Epithelial cell of prostate (primary cell): ENCODE data around the gene SFN.

Experiments used
- DNase-seq: peaks from one replicate; pipeline ENCODE4 v3.0.0-alpha.2; 2011; ENCODE audit warnings: low read depth, low spot score
- H3K27ac ChIP-seq: fragments of 450-650 bp; 2 replicates; pipeline ENCODE4 v1.5.1; 2017; ENCODE audit warnings: mild to moderate bottlenecking

SFN gene

DNA sequence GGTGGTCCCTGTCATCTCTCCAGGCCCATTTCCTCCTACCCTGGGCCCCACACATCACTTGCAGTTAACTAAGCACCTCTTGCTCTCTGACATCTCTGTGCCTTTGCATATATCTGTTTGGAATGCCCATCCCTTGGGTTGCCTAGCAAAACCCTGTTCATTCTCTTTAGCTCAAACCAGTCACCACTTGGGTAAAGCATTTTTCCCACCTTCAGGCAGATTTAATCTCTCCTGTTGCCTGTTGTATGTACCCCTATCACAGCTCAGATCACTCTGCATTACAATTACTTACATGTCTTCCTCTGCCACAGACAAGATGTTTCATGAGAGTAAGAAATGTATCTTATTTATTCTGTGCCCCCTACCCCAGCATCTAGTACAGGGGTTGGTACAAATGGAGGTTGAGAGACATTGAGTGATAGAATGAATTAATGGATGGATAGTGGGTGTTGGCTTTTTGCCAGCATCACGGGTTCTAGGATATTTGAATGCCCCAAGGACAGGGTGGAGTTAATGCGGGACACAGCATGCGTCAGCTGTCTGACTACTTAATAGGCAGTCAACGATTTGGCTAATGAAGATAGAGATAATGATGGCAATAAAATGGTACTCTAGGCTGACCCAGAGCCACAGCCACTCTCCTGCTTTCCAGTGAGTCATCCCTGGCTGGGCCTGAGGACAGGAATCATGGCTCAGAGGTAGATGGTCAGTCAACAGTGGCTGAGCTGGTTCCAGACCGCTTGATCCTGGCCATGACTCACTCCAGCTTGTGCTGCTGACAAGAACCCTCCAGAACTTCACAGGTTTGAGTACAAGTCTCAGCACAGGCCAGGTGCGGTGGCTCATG lies 44.3 kb downstream of the SFN start:
- peak; percentile 93 for DNase-seq

DNA sequence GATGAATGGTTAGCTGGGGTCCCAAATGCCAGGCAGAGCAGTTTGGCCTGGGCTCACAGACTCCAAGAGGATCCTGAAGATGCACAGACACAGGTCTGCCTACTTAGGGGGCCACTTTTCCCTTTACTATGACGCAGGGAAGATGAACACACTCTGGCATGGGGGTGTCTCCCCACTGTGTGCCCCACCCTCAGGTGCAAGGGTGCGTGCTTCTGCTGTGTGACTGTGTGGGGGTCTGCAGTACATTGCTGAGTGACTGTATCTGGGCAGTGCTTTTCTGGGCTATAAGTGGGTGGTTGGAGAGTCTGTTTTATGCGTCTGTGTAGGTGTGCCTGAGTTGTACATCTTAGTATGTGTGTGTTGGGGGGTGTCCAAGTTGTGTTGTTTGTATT lies 47.0 kb downstream of the SFN start:
- H3K27ac ChIP-seq, result no peak overlapping the region
- DNase-seq, result no peak

More for the DNA sequence above, 44.3 kb downstream of the SFN start:
- peak overlapping the region; percentile 44 for H3K27ac ChIP-seq

DNA sequence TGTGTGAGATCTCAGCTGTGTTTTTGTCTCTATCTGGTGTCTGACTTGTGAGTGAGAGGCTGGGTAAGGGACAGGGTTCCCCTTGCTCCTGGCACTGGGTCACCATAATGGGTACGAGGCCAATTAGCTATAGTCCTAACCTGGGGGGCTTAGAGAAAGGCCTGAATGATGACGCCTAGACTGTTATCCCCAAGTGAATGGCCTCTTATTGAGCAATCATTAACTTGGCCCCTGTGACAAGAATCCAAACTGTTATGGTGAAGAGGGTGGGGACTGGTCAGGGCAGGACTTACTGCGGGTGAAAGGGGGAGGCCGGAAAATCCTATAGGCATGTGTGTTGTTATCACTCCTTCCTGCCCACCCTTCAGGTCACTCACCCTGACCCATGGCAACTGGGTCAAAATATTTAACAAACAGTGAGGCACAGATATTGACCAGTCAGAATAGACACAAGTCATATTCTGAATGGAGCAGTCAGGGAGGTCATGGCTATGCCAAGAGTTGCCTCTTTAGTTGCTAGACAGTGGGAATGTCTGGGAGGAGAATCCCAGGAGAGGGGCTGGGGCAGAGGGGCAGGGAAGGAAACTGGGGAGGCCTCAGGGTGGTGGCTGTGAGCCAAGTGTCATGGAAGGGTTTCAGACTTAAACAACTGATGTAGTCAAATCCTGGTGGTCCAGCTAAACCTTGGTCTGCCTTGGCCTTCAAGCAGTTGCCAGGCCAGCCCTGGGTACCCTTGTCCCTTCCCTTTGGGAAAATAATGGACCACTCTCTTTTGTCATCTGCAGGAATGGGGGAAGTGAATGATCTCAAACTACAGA lies 47.6 kb downstream of the SFN start:
- DNase-seq, result no peak
- no peak overlapping the region for H3K27ac ChIP-seq

DNA sequence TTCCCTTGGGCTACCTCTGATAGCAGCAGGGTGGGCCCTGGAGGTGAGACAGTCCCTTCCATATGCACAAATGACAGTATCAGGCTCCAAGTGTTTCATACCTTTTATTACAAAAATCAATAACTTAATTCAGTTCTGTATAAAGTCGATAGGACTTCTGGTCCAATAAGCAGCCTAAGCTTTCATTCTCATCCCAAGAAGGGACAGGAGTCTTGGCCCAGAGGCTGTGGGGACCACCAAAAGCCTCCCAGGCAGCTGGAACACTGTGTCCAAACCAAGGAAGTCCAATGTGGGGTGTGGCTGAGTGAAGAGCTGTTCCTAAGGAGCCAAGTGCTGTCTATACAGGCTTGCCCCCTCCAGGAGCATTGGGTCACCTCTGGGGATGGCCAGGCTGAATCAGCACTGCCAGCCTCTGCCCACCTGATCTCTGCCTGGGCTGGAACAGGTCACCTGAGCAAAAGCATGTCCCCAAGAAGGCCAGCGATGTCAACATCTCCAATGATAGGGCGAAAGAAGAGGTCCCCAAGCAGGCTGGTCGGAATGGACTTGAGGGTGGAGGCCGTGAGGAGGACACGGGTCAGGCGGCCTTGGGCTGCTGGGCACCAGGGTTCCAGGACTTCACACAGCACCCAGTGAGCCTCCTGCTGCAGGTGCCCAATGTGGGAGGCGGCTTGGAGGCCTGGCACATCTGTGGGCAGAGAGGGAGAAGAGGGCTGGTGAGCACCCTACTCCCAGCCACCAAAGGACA lies 48.6 kb downstream of the SFN start:
- DNase-seq, result no peak
- H3K27ac ChIP-seq, result no peak overlapping the region

DNA sequence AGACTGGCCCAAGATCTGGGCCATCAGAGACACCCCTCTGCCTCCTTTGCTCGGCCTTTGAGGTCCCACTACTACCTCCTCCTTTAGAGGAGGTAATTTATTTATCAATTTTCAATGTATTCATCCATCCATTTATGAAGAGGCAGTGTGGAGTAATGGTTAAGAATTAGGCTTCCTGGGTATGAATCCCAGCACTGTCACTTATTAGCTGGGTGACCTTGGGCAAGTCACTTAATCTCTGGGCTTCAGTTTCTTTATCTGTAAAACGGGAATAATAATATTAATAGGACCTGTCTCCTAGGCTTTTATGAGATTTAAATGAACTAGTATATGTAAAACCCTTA lies 49.2 kb downstream of the SFN start:
- no peak overlapping the region for H3K27ac ChIP-seq
- DNase-seq, result no peak

DNA sequence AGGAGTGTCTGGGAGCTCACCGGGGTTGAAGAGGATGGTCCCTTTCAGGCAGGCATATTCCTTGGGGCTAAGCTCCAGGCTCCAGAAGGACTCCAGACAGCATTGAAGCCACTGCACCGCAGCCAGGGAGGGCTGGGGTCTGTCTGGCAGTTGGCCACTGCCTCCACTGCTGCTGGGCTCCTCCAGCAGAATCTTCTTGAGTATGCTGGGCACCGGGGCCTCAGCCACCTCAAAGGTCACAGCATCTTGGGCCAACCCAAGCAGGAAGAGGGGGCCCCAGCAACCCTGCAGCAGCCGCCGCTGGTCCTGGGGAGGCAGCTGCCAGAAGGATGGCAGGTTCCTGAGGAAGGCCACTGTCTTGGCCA lies 50.4 kb downstream of the SFN start:
- no peak overlapping the region for H3K27ac ChIP-seq
- DNase-seq, result no peak
